SK-N-MC (cell line): ENCODE data around the gene CHRNG.

Source experiments
- EZH2 ChIP-seq: fragments of 200-600 bp; sonication (generic); IDR thresholded peaks from one replicate; pipeline ENCODE4 v1.6.1; 2017; ENCODE audit warnings: antibody characterized with exemption
- FOXP2 ChIP-seq: optimal IDR thresholded peaks from 2 replicates; pipeline ENCODE3; 2011; ENCODE audit warnings: mild to moderate bottlenecking, moderate library complexity; ENCODE audit not compliant: insufficient read depth; ENCODE audit errors: extremely low read length, control extremely low read depth
- POLR2AphosphoS5 ChIP-seq: IDR thresholded peaks from 2 replicates; pipeline ENCODE4 v1.6.1; 2012; ENCODE audit warnings: mild to moderate bottlenecking, low read depth, low read length, borderline replicate concordance

DNA sequence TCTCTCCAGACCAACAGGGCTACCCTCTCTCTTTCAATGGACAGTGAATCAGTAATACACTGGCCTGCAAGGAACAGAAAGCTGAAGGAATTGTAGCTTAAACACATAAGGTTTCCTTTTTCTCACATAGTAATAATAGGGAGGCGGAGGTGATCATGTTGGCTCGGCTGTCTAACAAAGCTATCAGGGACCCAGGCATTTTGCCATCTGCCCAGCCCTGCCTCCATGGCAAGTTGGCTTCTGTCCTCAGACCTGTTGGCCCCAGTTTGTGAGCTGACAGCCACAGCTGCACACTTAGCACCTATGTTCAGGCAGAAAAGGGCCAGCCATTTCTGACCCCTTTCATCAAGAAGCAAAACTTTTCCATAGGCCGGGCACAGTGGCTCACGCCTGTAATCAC lies 2.0 kb upstream of the CHRNG start:
- no peak for TF ChIP-seq POLR2AphosphoS5
- no peak for TF ChIP-seq EZH2
- TF ChIP-seq FOXP2 = no peak
